Activated T-cell treated with anti-CD3 and anti-CD28 coated beads, Interleukin-2, amount 50 U/mL, for 72 hours (primary cell): ENCODE measurements around the gene TP53. TPM values are rescaled to one million over a fixed set of nuclear protein-coding genes. Genes with fewer than 3 reads are reported as not detected.

Experiments used
- ATAC-seq, 2 donors: fragments of 150-1000 bp; cut with Tn5 transposase; replicated peaks in 1 of 2; 2 replicates each; pipeline ENCODE4 v1.10.0; 2021; ENCODE audit warnings: moderate library complexity in 2 of 2, mild to moderate bottlenecking in 1 of 2
- DNase-seq, 2 donors: peaks; one replicate each; pipeline ENCODE4 v3.0.0; 2021 to 2022; ENCODE audit warnings: mixed read lengths in 1 of 2
- H3K27ac Mint-ChIP-seq: one replicate; pipeline ENCODE4 v1.8.0; 2022; ENCODE audit warnings: mild to moderate bottlenecking, moderate library complexity, mixed read lengths
- H3K27me3 Mint-ChIP-seq: one replicate; pipeline ENCODE4 v1.8.0; 2022; ENCODE audit warnings: low read depth, mixed read lengths
- H3K36me3 Mint-ChIP-seq, 2 donors: one replicate each; pipeline ENCODE4 v1.8.0; 2022; ENCODE audit warnings: mixed read lengths in 2 of 2, mild to moderate bottlenecking in 1 of 2; ENCODE audit not compliant: insufficient read depth in 2 of 2
- H3K4me1 Mint-ChIP-seq: one replicate; pipeline ENCODE4 v1.8.0; 2022; ENCODE audit warnings: low read depth, mixed read lengths
- H3K4me3 Mint-ChIP-seq, 2 donors: one replicate each; pipeline ENCODE4 v1.8.0; 2022; ENCODE audit warnings: mild to moderate bottlenecking in 2 of 2, mixed read lengths in 2 of 2, moderate library complexity in 2 of 2
- H3K9me3 Mint-ChIP-seq, 2 donors: one replicate each; pipeline ENCODE4 v1.8.0; 2022; ENCODE audit warnings: mixed read lengths in 2 of 2
- total RNA-seq, 2 donors: library from RNA; stranded (reverse); gene quantifications; one replicate each; pipeline ENCODE4 v1.2.3, GENCODE V29; 2022

The TP53 gene
- total RNA-seq, 2 donors from 2014 or later = 183 to 189 TPM

DNA sequence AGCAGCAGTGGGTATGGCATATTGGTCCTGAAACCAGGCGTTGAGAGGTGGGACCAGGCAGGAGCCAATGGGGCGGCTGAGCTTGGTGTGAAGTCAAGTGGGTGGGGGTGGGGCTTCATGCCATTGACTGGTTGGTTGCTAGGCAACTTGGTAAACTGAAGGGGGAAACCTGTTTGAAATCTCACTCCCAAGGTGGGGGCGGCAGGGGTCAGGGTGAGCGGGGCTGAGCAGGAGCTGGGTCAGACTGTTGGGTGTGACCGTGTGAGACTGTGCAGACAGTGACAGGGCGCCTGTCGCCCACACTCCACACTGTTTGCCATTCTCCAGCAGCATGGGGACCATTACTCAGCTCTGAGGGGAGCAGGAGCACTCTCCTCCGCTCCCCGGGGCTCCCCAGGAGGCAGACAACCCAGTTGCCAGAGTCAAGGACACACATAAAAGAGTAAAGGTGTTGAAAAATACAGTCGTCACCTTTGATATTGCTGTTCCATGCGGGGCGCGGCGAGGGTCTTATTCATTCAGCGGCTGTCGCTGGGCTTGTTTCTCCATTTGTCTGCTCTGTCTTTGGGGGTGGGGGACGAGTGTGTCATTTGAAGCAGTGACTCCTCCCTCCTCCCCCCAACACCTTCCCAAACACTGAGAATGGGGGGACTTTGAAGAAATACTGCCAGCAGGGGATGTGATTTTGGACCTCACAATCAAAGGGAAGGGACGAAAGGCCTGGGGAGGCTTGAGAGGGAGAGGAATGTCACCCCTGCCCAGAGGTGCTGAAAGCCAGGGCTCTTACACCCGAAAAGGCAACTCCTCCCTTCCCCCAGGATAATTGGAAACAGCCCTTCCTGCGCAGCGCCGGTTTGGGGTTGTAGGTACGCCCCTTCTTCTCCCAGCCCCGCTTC lies 16.5 kb upstream of the TP53 start:
- no peak overlapping the region for H3K27ac Mint-ChIP-seq
- peaks cover 0 to 6% of the 10 kb centered on the region in 2 donors for H3K36me3 Mint-ChIP-seq
- peak; percentile 29 to 35 for ATAC-seq
- peaks cover 35% of the 10 kb centered on the region for H3K27me3 Mint-ChIP-seq
- no peak for DNase-seq
- H3K4me1 Mint-ChIP-seq = peaks cover 27% of the 10 kb centered on the region
- H3K4me3 Mint-ChIP-seq = peak overlapping the region; percentile 70 to 83
- no peaks in the 10 kb centered on the region for H3K9me3 Mint-ChIP-seq

- peaks cover 0 to 9% of the 10 kb centered on the region in 2 donors for H3K36me3 Mint-ChIP-seq
- DNase-seq (no peak), ATAC-seq (no peak)
- peaks cover 27% of the 10 kb centered on the region for H3K4me1 Mint-ChIP-seq
- H3K27ac Mint-ChIP-seq = no peak overlapping the region
- H3K27me3 Mint-ChIP-seq = peaks cover 35% of the 10 kb centered on the region
- H3K9me3 Mint-ChIP-seq = no peaks in the 10 kb centered on the region
- no peak overlapping the region for H3K4me3 Mint-ChIP-seq
Measured at GRCh38 chr17:7702776-7703175, 15.5 kb upstream of the TP53 start.

DNA sequence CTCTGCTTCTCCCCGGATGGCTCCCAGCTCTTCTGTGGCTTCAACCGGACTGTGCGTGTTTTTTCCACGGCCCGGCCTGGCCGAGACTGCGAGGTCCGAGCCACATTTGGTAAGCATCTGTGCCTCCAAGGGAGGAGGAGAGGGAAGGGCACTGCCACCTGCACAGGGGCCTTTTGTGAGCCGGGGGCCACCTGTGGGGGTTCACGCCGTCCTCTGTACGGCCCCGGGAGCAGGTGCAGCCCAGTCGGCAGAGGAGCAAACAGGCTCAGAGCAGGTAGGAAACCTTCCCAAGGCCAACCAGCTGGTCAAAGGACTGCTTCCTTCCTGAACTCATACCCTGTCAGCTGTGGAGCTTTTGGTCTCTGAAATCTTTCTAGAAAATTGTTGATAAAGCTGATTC lies 14.4 kb upstream of the TP53 start:
- peaks cover 0 to 9% of the 10 kb centered on the region in 2 donors for H3K36me3 Mint-ChIP-seq
- DNase-seq (no peak), ATAC-seq (no peak)
- H3K27ac Mint-ChIP-seq = no peak overlapping the region
- H3K4me1 Mint-ChIP-seq = peaks cover 26% of the 10 kb centered on the region
- H3K4me3 Mint-ChIP-seq = no peak overlapping the region
- no peaks in the 10 kb centered on the region for H3K9me3 Mint-ChIP-seq
- peaks cover 27% of the 10 kb centered on the region for H3K27me3 Mint-ChIP-seq

- Mint-ChIP-seq H3K9me3 (no peaks in the 10 kb centered on the region), H3K36me3 (peaks cover 5 to 18% of the 10 kb centered on the region in 2 donors), H3K4me3 (no peak overlapping the region), H3K27me3 (peaks cover 15% of the 10 kb centered on the region), H3K27ac (no peak overlapping the region), H3K4me1 (peaks cover 15% of the 10 kb centered on the region)
- no peak for DNase-seq
- no peak for ATAC-seq
Measured at GRCh38 chr17:7700510-7700909, 13.2 kb upstream of the TP53 start.

GRCh38 chr17:7697828-7698588 lies 10.7 kb upstream of the TP53 start:
- DNase-seq (no peak), ATAC-seq (no peak)
- no peaks in the 10 kb centered on the region for H3K9me3 Mint-ChIP-seq
- H3K36me3 Mint-ChIP-seq = peaks cover 6 to 24% of the 10 kb centered on the region in 2 donors
- H3K27me3 Mint-ChIP-seq = no peaks in the 10 kb centered on the region
- no peak overlapping the region for H3K27ac Mint-ChIP-seq
- H3K4me3 Mint-ChIP-seq = no peak overlapping the region
- H3K4me1 Mint-ChIP-seq = no peaks in the 10 kb centered on the region

DNA sequence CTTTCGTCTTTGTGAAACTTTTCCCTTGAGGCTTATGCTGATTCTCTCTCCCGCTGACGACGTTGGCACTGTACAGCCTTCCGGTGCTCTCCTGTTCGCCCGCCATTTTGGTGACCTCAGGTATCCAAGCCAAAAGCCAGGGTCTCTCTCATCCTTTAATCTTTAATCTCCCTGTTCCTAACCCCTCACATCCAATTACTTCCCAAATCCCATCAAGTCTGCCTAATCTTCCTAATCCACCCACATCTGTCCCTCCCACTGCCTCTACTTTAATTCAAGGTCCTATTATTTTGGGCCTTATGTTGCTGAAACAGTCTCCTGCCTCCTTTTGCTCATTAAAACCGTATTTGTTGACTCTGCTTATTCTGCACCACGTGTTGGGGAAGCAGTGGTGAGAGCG lies 8.3 kb upstream of the TP53 start:
- peaks cover 6 to 28% of the 10 kb centered on the region in 2 donors for H3K36me3 Mint-ChIP-seq
- no peaks in the 10 kb centered on the region for H3K9me3 Mint-ChIP-seq
- DNase-seq (no peak), ATAC-seq (no peak)
- H3K27me3 Mint-ChIP-seq = no peaks in the 10 kb centered on the region
- H3K27ac Mint-ChIP-seq = no peak overlapping the region
- H3K4me1 Mint-ChIP-seq = no peaks in the 10 kb centered on the region
- no peak overlapping the region for H3K4me3 Mint-ChIP-seq

DNA sequence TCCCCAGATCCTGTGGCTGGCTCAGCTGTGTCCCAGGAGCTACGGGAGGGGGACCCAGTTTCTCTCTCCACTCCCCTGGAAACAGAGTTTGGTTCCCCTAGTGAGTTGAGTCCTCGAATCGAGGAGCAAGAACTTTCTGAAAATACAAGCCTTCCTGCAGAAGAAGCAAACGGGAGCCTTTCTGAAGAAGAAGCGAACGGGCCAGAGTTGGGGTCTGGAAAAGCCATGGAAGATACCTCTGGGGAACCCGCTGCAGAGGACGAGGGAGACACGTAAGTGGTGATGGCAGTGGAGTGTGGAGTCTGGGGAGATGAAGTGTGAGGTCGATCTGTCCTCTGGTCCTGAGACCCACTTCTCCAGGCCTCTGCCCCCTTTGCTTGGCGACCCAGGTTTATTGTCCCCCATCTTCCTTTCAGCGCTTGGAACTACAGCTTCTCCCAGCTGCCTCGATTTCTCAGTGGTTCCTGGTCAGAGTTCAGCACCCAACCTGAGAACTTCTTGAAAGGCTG lies 1.6 kb upstream of the TP53 start:
- ATAC-seq (no peak), DNase-seq (no peak)
- Mint-ChIP-seq H3K27ac (peak overlapping the region; percentile 99), H3K4me1 (peaks cover 45% of the 10 kb centered on the region), H3K9me3 (no peaks in the 10 kb centered on the region), H3K36me3 (peaks cover 5 to 29% of the 10 kb centered on the region in 2 donors), H3K4me3 (peak overlapping the region; percentile 88 to 97), H3K27me3 (no peaks in the 10 kb centered on the region)

DNA sequence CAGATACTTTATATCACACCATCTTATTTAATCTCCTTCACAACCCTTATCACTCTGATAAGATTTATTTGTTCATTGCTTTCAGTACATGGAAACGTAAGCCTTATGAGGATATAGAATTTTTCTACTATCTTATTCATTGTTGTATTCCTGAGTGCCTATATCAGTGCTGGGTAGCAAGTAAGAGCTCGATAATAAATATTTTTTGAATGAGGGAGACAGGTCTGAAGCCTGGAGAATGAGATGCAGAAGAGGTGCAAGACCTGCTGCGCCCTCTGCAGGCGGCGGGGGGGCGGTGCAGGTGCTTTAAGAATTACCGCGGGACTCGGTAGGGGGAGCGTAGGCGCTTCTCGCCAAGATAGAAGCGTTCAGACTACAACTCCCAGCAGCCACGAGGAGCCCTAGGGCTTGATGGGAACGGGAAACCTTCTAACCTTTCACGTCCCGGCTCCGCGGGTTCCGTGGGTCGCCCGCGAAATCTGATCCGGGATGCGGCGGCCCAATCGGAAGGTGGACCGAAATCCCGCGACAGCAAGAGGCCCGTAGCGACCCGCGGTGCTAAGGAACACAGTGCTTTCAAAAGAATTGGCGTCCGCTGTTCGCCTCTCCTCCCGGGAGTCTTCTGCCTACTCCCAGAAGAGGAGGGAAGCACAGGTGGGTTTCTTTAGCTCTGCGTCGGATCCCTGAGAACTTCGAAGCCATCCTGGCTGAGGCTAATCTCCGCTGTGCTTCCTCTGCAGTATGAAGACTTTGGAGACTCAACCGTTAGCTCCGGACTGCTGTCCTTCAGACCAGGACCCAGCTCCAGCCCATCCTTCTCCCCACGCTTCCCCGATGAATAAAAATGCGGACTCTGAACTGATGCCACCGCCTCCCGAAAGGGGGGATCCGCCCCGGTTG lies 868 bp upstream of the TP53 start, which contains the start of gene WRAP53:
TSS of gene WRAP53 (plus strand) at position 570 of the 900 bp plus-strand sequence. CDS start at position 742, 172 bp downstream.
- H3K4me3 Mint-ChIP-seq = peak within 1 kb of the TSS; percentile 88 to 97
- H3K9me3 Mint-ChIP-seq = no peaks in the 10 kb centered on the region
- H3K27ac Mint-ChIP-seq = peak within 1 kb of the TSS; percentile 99
- H3K36me3 Mint-ChIP-seq = peaks cover 5 to 30% of the 10 kb centered on the region in 2 donors
- H3K4me1 Mint-ChIP-seq = peaks cover 48% of the 10 kb centered on the region
- peak; percentile 96 to 97 for DNase-seq
- ATAC-seq = peak; percentile 81
- no peaks in the 10 kb centered on the region for H3K27me3 Mint-ChIP-seq

- peak; percentile 53 to 54 for ATAC-seq
- Mint-ChIP-seq H3K27me3 (no peaks in the 10 kb centered on the region), H3K4me1 (peaks cover 48% of the 10 kb centered on the region), H3K9me3 (no peaks in the 10 kb centered on the region), H3K36me3 (peaks cover 5 to 23% of the 10 kb centered on the region in 2 donors), H3K4me3 (peak overlapping the region; percentile 88 to 97), H3K27ac (peak overlapping the region; percentile 99)
- DNase-seq = peak; percentile 82 to 85
Measured at GRCh38 chr17:7686222-7687071, 843 bp downstream of the TP53 start.

DNA sequence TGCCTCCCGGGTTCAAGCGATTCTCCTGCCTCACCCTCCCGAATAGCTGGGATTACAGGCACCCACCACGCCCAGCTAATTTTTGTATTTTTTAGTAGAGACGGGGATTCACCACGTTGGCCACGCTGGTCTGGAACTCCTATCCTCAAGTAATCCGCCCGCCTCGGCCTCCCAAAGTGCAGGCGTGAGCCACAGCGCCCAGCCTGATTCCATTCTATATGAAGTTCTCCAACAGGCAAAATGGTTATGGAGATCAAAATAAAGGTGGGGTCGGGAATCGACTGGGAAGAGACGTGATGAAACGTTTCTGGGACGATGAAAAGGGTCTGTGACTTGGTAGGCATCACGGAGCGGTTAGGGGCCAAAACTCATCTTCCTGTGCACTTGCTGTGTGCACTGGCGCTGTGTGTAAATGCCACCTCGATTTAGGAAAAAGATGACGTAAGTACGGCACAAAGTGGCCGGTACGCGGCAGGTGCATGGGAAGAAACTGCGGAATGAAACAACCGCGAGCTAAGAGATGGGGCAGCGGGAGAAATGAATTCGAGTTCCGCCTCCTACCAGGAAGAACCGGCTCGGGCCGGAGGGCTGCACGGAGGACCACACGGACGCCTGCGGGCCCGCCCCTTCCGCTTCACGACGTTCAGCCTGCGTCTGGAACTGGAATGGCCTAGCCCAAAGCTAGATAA lies 1.6 kb downstream of the TP53 start:
- Mint-ChIP-seq H3K36me3 (peaks cover 5 to 20% of the 10 kb centered on the region in 2 donors), H3K27ac (peak overlapping the region; percentile 99), H3K4me3 (peak overlapping the region; percentile 88 to 97), H3K27me3 (no peaks in the 10 kb centered on the region), H3K9me3 (no peaks in the 10 kb centered on the region), H3K4me1 (peaks cover 48% of the 10 kb centered on the region)
- DNase-seq (peak; percentile 91 to 92), ATAC-seq (peak; percentile 70 to 72)

DNA sequence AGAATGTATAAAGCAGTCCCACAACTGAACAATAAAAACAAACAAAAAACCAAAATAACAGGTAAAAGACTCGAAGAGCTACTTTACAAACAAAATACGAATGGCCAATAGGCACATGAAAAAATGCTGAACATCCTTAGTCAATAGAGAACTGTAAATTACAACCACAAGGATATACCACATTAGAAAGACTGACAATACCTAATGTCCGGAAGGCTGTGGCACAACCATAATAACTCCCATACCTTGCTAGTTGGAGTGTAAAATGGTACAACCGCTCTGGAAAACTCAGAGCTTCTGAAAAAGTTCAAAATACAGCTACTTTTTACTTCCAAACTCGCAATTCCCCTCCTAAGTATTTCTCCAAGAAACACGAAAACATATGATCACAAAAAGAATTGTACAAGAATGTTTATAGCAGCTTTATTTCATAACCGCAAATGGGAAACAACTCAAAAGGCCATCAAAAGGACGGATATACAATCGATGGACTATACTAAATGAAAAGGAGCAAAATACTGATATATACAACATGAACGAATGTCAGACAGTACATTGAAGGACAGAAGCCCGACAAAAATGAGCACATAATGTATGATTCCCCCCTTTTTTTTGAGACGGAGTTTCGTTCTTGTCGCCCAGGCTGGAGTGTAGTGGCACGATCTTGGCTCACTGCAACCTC lies 2.3 kb downstream of the TP53 start:
- no peaks in the 10 kb centered on the region for H3K27me3 Mint-ChIP-seq
- ATAC-seq (no peak), DNase-seq (no peak)
- H3K4me3 Mint-ChIP-seq = peak overlapping the region; percentile 88 to 97
- peak overlapping the region; percentile 99 for H3K27ac Mint-ChIP-seq
- H3K4me1 Mint-ChIP-seq = peaks cover 44% of the 10 kb centered on the region
- no peaks in the 10 kb centered on the region for H3K9me3 Mint-ChIP-seq
- peaks cover 3 to 18% of the 10 kb centered on the region in 2 donors for H3K36me3 Mint-ChIP-seq
